ENCODE measurements around the gene PREB. TPM values are rescaled to one million over a fixed set of nuclear protein-coding genes. Genes with fewer than 3 reads are reported as not detected.

Gene PREB
- total RNA-seq, 6 experiments from 2014 or later = 27.1 to 102 (median 59.2) TPM

DNA sequence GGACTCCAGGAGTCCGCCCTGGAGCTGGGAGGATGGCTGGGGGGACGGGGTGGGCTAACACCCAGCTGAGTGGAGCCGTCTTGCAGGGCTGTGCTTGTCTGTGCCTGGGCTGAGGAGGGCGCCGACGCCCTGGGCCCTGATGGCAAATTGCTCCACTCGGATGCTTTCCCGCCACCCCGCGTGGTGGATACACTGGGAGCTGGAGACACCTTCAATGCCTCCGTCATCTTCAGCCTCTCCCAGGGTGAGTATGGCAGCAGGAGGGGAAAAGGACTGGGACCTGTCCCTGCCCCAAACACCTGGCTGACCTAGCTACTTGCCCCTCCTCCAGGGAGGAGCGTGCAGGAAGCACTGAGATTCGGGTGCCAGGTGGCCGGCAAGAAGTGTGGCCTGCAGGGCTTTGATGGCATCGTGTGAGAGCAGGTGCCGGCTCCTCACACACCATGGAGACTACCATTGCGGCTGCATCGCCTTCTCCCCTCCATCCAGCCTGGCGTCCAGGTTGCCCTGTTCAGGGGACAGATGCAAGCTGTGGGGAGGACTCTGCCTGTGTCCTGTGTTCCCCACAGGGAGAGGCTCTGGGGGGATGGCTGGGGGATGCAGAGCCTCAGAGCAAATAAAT lies 35.0 kb downstream of the PREB start:
- no peak for ATAC-seq
- Histone ChIP-seq H3K9me3 (no peaks in the 10 kb centered on the region), H3K27me3 (no peaks in the 10 kb centered on the region), H3K36me3 (peaks cover 0 to 38% (median 15%) of the 10 kb centered on the region in 4 donors), H3K4me1 (peaks cover 0 to 25% (median 11%) of the 10 kb centered on the region in 4 donors), H3K4me3 (no peak overlapping the region), H3K27ac (no peak overlapping the region)
- intact Hi-C loops (cut with DNase I) = loop anchor here (10.0 kb wide), 3 partner anchors 95 to 195 kb away; partner anchors contain the start of gene DNAJC5G (in 1 of the 2)
- WGBS (ENCODE audit: insufficient coverage, low coverage, low lambda C conversion rate, missing lambda C conversion rate) = 87% methylated on average over 3 of the region's 19 CpGs
- TF ChIP-seq POLR2A (IDR thresholded peaks at IDR 0.05) = no peak
- DNase-seq = no peak

DNA sequence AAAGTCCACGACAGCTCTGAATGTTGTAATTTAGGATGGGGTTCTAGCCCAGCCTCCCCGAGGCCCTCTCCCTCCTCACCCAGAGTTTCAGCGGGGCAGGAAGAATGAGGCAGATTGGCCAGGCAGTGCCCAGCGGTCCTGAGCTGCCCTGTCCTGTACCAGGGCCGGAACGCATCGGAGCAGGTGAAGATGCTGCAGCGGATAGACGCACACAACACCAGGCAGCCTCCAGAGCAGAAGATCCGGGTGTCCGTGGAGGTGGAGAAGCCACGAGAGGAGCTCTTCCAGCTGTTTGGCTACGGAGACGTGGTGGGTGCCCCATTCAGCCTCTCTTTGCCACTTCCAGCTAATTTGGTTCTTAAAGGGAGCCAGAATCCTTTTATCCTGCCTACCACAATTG lies 37.1 kb downstream of the PREB start:
- Histone ChIP-seq H3K9me3 (no peaks in the 10 kb centered on the region), H3K4me3 (no peak overlapping the region), H3K27ac (peak overlapping the region in 1 of 3 donors; percentile 90), H3K27me3 (no peaks in the 10 kb centered on the region), H3K36me3 (peaks cover 0 to 38% (median 15%) of the 10 kb centered on the region in 4 donors), H3K4me1 (peaks cover 0 to 45% (median 18%) of the 10 kb centered on the region in 4 donors)
- no peak for TF ChIP-seq POLR2A (IDR thresholded peaks at IDR 0.05)
- TF ChIP-seq, protein P1, sequence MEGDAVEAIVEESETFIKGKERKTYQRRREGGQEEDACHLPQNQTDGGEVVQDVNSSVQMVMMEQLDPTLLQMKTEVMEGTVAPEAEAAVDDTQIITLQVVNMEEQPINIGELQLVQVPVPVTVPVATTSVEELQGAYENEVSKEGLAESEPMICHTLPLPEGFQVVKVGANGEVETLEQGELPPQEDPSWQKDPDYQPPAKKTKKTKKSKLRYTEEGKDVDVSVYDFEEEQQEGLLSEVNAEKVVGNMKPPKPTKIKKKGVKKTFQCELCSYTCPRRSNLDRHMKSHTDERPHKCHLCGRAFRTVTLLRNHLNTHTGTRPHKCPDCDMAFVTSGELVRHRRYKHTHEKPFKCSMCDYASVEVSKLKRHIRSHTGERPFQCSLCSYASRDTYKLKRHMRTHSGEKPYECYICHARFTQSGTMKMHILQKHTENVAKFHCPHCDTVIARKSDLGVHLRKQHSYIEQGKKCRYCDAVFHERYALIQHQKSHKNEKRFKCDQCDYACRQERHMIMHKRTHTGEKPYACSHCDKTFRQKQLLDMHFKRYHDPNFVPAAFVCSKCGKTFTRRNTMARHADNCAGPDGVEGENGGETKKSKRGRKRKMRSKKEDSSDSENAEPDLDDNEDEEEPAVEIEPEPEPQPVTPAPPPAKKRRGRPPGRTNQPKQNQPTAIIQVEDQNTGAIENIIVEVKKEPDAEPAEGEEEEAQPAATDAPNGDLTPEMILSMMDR (IDR thresholded peaks at IDR 0.05) = no peak
- WGBS (ENCODE audit: insufficient coverage, low coverage, low lambda C conversion rate, missing lambda C conversion rate) = 77% methylated on average over 7 of the region's 14 CpGs
- ATAC-seq (no peak), DNase-seq (no peak)
- intact Hi-C loops (cut with DNase I) = loop anchor here (10.0 kb wide), 3 partner anchors 97 to 197 kb away; partner anchors contain the start of gene DNAJC5G (in 1 of the 2)

DNA sequence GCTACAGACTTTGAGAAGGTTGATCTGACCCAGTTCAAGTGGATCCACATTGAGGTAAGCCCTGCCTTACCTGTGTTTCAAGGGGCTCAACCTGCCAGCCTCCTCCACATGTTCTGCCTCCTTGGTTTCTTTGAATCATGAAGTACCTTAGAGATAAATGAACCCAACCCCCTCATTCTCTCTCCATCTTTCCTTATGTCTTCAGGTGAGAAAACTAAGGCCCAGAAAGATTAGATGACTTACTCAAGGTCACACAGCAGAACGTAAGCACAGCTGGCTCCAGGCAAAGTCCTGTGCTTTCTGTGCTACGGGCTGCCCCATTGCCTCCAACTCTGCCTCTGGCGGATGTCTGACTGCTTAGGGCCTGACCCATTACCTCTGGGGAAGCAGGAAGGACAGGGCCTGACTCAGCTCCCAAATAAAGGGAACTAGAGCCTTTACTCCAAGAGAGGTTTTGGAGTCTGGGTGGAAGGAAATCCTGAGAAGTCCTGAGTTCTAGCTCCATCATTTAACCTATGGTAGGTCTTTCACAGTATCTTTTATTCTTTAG lies 37.6 kb downstream of the PREB start:
- no peak for ATAC-seq
- peaks cover 0 to 50% (median 20%) of the 10 kb centered on the region in 4 donors for H3K4me1 ChIP-seq
- no peaks in the 10 kb centered on the region for H3K9me3 ChIP-seq
- H3K4me3 ChIP-seq = no peak overlapping the region
- H3K27ac ChIP-seq = peak overlapping the region in 1 of 3 donors; percentile 90
- H3K27me3 ChIP-seq = no peaks in the 10 kb centered on the region
- intact Hi-C loops (cut with DNase I) = loop anchor here (10.0 kb wide), 3 partner anchors 98 to 198 kb away; partner anchors contain the start of gene DNAJC5G (in 1 of the 2)
- peaks cover 0 to 38% (median 15%) of the 10 kb centered on the region in 4 donors for H3K36me3 ChIP-seq
- no peak for TF ChIP-seq POLR2A (IDR thresholded peaks at IDR 0.05)
- TF ChIP-seq, protein P1 (IDR thresholded peaks at IDR 0.05) = no peak
- no peak for DNase-seq
- WGBS (ENCODE audit: insufficient coverage, low coverage, low lambda C conversion rate, missing lambda C conversion rate) = 20% methylated on average over 3 of the region's 3 CpGs

DNA sequence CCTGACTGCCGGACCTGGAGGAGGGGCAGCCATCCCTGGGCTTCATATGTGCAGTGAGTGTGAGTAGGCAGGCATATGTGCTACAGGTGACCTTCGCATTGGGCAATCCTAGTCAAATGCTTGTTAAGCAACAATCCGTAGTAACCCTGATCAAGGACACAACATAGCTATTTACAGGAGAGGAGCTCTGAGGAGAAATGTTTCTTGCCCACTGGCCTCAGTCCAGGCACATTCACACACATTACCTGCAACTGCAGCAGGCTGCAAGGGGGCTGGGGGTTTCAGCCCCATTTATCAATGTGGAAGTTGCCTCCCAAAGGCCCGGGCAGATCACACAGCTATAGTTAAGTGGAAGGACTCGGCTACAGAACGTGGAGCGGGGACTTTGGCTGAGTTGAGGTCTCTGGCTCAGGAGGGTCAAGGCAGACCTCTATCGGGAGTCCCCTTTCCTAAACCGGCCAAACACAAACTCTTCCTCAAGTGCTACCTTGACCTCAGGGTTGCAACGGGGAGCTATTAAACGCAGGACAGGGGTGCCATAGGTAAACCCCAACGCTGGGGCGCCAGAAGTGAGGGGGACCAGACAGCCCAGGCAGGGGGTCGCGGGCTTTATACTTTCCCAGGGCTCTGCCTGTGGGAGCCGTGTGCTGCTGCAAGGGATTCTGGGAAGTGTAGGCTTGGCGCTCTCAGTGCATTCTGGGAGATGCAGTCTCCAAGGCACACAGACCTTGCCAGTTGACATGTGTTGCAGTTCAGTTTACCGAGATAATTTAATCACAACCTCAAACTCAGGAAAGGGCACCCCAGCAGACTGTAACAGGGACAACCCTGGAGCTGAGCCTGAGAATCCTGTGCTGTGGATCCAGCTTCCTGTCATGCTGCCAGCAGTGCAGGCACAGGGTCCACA lies 38.4 kb downstream of the PREB start:
- peak overlapping the region; percentile 12 to 47 (median 29) for H3K4me3 ChIP-seq
- H3K27me3 ChIP-seq = no peaks in the 10 kb centered on the region
- peak overlapping the region; percentile 7 to 90 (median 78) for H3K27ac ChIP-seq
- intact Hi-C loops (cut with DNase I) = loop anchor here (10.0 kb wide), 3 partner anchors 99 to 199 kb away; partner anchors contain the start of gene DNAJC5G (in 1 of the 2)
- DNase-seq (peak; percentile 67 to 90 (median 82)), ATAC-seq (peak; percentile 47 to 66 (median 61))
- H3K9me3 ChIP-seq = no peaks in the 10 kb centered on the region
- WGBS (ENCODE audit: insufficient coverage, low coverage, low lambda C conversion rate, missing lambda C conversion rate) = 13% methylated on average over 11 of the region's 18 CpGs
- H3K36me3 ChIP-seq = peaks cover 0 to 38% (median 15%) of the 10 kb centered on the region in 4 donors
- peaks cover 0 to 58% (median 20%) of the 10 kb centered on the region in 4 donors for H3K4me1 ChIP-seq
- TF ChIP-seq, protein P1 (IDR thresholded peaks at IDR 0.05) = no peak
- peak; percentile 46 for TF ChIP-seq POLR2A (IDR thresholded peaks at IDR 0.05)
